GM23338 (cell line): ENCODE results near the gene DHRS2. TPM values are rescaled to one million over a fixed set of nuclear protein-coding genes. Genes with fewer than 3 reads are reported as not detected.

ENCODE experiments used
- ATAC-seq: fragments of 200-7000 bp; cut with Tn5 transposase; 3 replicates; pipeline ENCODE4 v1.9.1; 2020
- DNase-seq: peaks from one replicate; pipeline ENCODE4 v3.0.0-alpha.2; 2015; ENCODE audit warnings: low spot score
- H2AFZ ChIP-seq: fragments of 200-600 bp; sonication (generic); 2 replicates; pipeline ENCODE4 v1.8.0; 2016; ENCODE audit warnings: antibody characterized with exemption, mild to moderate bottlenecking, moderate library complexity
- H3F3A ChIP-seq: fragments of 200-600 bp; sonication (generic); replicated peaks from 2 replicates; pipeline ENCODE4 v1.8.0; 2017; ENCODE audit warnings: antibody characterized with exemption, mixed run types, low read depth
- H3K27ac ChIP-seq: fragments of 200-600 bp; sonication (generic); 2 replicates; pipeline ENCODE4 v1.6.1; 2016; ENCODE audit warnings: low read depth
- H3K27me3 ChIP-seq: fragments of 200-600 bp; sonication (generic); 2 replicates; pipeline ENCODE4 v1.8.0; 2016; ENCODE audit warnings: mild to moderate bottlenecking, mixed run types, moderate library complexity; ENCODE audit not compliant: insufficient read depth
- H3K36me3 ChIP-seq: fragments of 200-600 bp; sonication (generic); 2 replicates; pipeline ENCODE4 v1.8.0; 2016; ENCODE audit warnings: mild to moderate bottlenecking; ENCODE audit not compliant: insufficient read depth
- H3K4me1 ChIP-seq: fragments of 200-600 bp; sonication (generic); 2 replicates; pipeline ENCODE4 v1.8.0; 2016; ENCODE audit warnings: mild to moderate bottlenecking, moderate library complexity; ENCODE audit not compliant: insufficient read depth
- H3K4me2 ChIP-seq: fragments of 200-600 bp; sonication (generic); 2 replicates; pipeline ENCODE4 v1.7.1; 2017; ENCODE audit warnings: mixed run types
- H3K4me3 ChIP-seq: fragments of 200-600 bp; sonication (generic); 2 replicates; pipeline ENCODE4 v1.6.1; 2016; ENCODE audit warnings: mixed run types
- H3K79me2 ChIP-seq: fragments of 200-600 bp; sonication (generic); replicated peaks from 2 replicates; pipeline ENCODE4 v1.8.0; 2017; ENCODE audit warnings: mild to moderate bottlenecking; ENCODE audit not compliant: insufficient read depth
- H3K9me2 ChIP-seq: fragments of 200-600 bp; sonication (generic); 2 replicates; pipeline ENCODE4 v1.8.0; 2017; ENCODE audit not compliant: insufficient read depth
- H4K20me1 ChIP-seq: fragments of 200-600 bp; sonication (generic); replicated peaks from 2 replicates; pipeline ENCODE4 v1.8.0; 2017; ENCODE audit warnings: mild to moderate bottlenecking; ENCODE audit not compliant: insufficient read depth
- H3K27ac Mint-ChIP-seq: 2 replicates; pipeline ENCODE4 v1.8.0; 2020; ENCODE audit warnings: inconsistent platforms, mild to moderate bottlenecking, moderate library complexity, mixed read lengths
- H3K27me3 Mint-ChIP-seq: 3 replicates; pipeline ENCODE4 v1.8.0; 2022; ENCODE audit warnings: low read depth, mild to moderate bottlenecking, moderate library complexity, mixed read lengths, inconsistent platforms; ENCODE audit not compliant: insufficient read depth, poor library complexity
- H3K36me3 Mint-ChIP-seq: 3 replicates; pipeline ENCODE4 v1.8.0; 2021; ENCODE audit warnings: low read depth, mild to moderate bottlenecking, inconsistent platforms, moderate library complexity, mixed read lengths
- H3K4me1 Mint-ChIP-seq: 3 replicates; pipeline ENCODE4 v1.8.0; 2020; ENCODE audit warnings: mild to moderate bottlenecking, inconsistent platforms, mixed read lengths
- H3K4me3 Mint-ChIP-seq: 3 replicates; pipeline ENCODE4 v1.8.0; 2021; ENCODE audit warnings: moderate library complexity, mild to moderate bottlenecking, inconsistent platforms, mixed read lengths
- H3K9me3 Mint-ChIP-seq: 3 replicates; pipeline ENCODE4 v1.8.0; 2020; ENCODE audit warnings: moderate library complexity, mild to moderate bottlenecking, inconsistent platforms, mixed read lengths
- CREB1 ChIP-seq: fragments of 250-450 bp; sonication (Bioruptor Pico); IDR thresholded peaks from 2 replicates; pipeline ENCODE4 v1.5.0; 2020; ENCODE audit warnings: low read depth, mild to moderate bottlenecking, moderate library complexity
- REST ChIP-seq: IDR thresholded peaks from one replicate; pipeline ENCODE4 v1.6.1; 2018; ENCODE audit warnings: antibody characterized with exemption; ENCODE audit not compliant: unreplicated experiment
- ZNF114 ChIP-seq: fragments of 250-450 bp; sonication (Bioruptor Pico); IDR thresholded peaks from 2 replicates; pipeline ENCODE4 v1.5.0; 2020; ENCODE audit warnings: mild to moderate bottlenecking, moderate library complexity
- ZNF331 ChIP-seq: fragments of 250-450 bp; sonication (Bioruptor Pico); IDR thresholded peaks from 2 replicates; pipeline ENCODE4 v1.5.0; 2020; ENCODE audit warnings: low read depth, mild to moderate bottlenecking, moderate library complexity
- polyA plus RNA-seq: library from polyadenylated mRNA; unstranded; fragments of >200 nt; fragmentation: Nextera tagmentation; extraction: Ambion mirVana; gene quantifications from 2 replicates; pipeline ENCODE4 v1.2.1, GENCODE V29; 2016
- total RNA-seq: library from RNA; depleted of rRNA; stranded (reverse); fragments of >200 nt; shearing (Covaris generic); gene quantifications from 2 replicates; pipeline ENCODE4 v1.2.3, GENCODE V29; 2014
- TF ChIP-seq, protein P1 (sequence below): fragments of 250-450 bp; sonication (Bioruptor Pico); IDR thresholded peaks from 2 replicates; pipeline ENCODE4 v1.5.0; 2020; ENCODE audit warnings: mild to moderate bottlenecking, moderate library complexity

Gene DHRS2
- total and polyA plus RNA-seq, 2 experiments from 2014 or later: 0.42 to 0.48 TPM

GRCh38 chr14:23629832-23630396, 6.2 kb upstream of the DHRS2 start (continued):
- TF ChIP-seq, protein P1, sequence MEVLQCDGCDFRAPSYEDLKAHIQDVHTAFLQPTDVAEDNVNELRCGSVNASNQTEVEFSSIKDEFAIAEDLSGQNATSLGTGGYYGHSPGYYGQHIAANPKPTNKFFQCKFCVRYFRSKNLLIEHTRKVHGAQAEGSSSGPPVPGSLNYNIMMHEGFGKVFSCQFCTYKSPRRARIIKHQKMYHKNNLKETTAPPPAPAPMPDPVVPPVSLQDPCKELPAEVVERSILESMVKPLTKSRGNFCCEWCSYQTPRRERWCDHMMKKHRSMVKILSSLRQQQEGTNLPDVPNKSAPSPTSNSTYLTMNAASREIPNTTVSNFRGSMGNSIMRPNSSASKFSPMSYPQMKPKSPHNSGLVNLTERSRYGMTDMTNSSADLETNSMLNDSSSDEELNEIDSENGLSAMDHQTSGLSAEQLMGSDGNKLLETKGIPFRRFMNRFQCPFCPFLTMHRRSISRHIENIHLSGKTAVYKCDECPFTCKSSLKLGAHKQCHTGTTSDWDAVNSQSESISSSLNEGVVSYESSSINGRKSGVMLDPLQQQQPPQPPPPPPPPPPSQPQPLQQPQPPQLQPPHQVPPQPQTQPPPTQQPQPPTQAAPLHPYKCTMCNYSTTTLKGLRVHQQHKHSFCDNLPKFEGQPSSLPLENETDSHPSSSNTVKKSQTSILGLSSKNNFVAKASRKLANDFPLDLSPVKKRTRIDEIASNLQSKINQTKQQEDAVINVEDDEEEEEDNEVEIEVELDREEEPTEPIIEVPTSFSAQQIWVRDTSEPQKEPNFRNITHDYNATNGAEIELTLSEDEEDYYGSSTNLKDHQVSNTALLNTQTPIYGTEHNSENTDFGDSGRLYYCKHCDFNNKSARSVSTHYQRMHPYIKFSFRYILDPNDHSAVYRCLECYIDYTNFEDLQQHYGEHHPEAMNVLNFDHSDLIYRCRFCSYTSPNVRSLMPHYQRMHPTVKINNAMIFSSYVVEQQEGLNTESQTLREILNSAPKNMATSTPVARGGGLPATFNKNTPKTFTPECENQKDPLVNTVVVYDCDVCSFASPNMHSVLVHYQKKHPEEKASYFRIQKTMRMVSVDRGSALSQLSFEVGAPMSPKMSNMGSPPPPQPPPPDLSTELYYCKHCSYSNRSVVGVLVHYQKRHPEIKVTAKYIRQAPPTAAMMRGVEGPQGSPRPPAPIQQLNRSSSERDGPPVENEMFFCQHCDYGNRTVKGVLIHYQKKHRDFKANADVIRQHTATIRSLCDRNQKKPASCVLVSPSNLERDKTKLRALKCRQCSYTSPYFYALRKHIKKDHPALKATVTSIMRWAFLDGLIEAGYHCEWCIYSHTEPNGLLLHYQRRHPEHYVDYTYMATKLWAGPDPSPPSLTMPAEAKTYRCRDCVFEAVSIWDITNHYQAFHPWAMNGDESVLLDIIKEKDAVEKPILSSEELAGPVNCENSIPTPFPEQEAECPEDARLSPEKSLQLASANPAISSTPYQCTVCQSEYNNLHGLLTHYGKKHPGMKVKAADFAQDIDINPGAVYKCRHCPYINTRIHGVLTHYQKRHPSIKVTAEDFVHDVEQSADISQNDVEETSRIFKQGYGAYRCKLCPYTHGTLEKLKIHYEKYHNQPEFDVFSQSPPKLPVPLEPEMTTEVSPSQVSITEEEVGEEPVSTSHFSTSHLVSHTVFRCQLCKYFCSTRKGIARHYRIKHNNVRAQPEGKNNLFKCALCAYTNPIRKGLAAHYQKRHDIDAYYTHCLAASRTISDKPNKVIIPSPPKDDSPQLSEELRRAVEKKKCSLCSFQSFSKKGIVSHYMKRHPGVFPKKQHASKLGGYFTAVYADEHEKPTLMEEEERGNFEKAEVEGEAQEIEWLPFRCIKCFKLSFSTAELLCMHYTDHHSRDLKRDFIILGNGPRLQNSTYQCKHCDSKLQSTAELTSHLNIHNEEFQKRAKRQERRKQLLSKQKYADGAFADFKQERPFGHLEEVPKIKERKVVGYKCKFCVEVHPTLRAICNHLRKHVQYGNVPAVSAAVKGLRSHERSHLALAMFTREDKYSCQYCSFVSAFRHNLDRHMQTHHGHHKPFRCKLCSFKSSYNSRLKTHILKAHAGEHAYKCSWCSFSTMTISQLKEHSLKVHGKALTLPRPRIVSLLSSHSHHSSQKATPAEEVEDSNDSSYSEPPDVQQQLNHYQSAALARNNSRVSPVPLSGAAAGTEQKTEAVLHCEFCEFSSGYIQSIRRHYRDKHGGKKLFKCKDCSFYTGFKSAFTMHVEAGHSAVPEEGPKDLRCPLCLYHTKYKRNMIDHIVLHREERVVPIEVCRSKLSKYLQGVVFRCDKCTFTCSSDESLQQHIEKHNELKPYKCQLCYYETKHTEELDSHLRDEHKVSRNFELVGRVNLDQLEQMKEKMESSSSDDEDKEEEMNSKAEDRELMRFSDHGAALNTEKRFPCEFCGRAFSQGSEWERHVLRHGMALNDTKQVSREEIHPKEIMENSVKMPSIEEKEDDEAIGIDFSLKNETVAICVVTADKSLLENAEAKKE: no peak
- TF ChIP-seq ZNF331 (CRISPR knock-in tag) (no peak), CREB1 (CRISPR knock-in tag) (no peak), ZNF114 (CRISPR knock-in tag) (no peak), REST (no peak)

GRCh38 chr14:23630687-23631086, 5.5 kb upstream of the DHRS2 start:
- Mint-ChIP-seq H3K9me3 (peaks cover 17% of the 10 kb centered on the region), H3K4me3 (no peak overlapping the region), H3K27me3 (peaks cover 12% of the 10 kb centered on the region), H3K36me3 (0 out of 3 replicates have a peak, but pooled peaks cover 2% of the 10 kb centered on the region), H3K4me1 (peaks cover 14% of the 10 kb centered on the region), H3K27ac (no peak overlapping the region)
- Histone ChIP-seq H2AFZ (no peak overlapping the region), H3K79me2 (no peaks in the 10 kb centered on the region), H3K4me1 (no peaks in the 10 kb centered on the region; the same call in 1 of the 2 replicates), H4K20me1 (no peaks in the 10 kb centered on the region), H3K27me3 (no peaks in the 10 kb centered on the region), H3F3A (no peaks in the 10 kb centered on the region), H3K9me2 (no peaks in the 10 kb centered on the region), H3K4me3 (no peak overlapping the region), H3K27ac (no peak overlapping the region), H3K4me2 (no peak overlapping the region), H3K36me3 (no peaks in the 10 kb centered on the region)
- ATAC-seq (no peak), DNase-seq (no peak)
- TF ChIP-seq, protein P1: no peak
- no peak for TF ChIP-seq ZNF114 (CRISPR knock-in tag)
